H7 (cell line): ENCODE data around the gene ZEB2. TPM values are rescaled to one million over a fixed set of nuclear protein-coding genes. Genes with fewer than 3 reads are reported as not detected.
A peak's percentile ranks its signal among the peaks of the same experiment; 100 is the strongest.

Experiments
- DNase-seq: peaks from one replicate; pipeline ENCODE4 v3.0.0; 2012
- H3K27me3 ChIP-seq: 2 replicates; pipeline ENCODE4 v1.6.0; 2011; ENCODE audit warnings: mild to moderate bottlenecking, low read length; ENCODE audit not compliant: control insufficient read depth, insufficient read depth
- H3K36me3 ChIP-seq: replicated peaks from 2 replicates; pipeline ENCODE4 v1.5.1; 2011; ENCODE audit warnings: low read length; ENCODE audit not compliant: control insufficient read depth, insufficient read depth
- H3K4me3 ChIP-seq: 2 replicates; pipeline ENCODE4 v1.5.1; 2011; ENCODE audit warnings: low read depth, mild to moderate bottlenecking, control low read depth, low read length, moderate library complexity; ENCODE audit not compliant: insufficient read depth
- total RNA-seq: library from RNA; depleted of rRNA; stranded (reverse); fragments of >200 nt; shearing (Covaris generic); gene quantifications from 2 replicates; pipeline ENCODE4 v1.2.3, GENCODE V29; 2014

Gene ZEB2
- total RNA-seq, 1 experiment from 2014 or later = 6.3 TPM

DNA sequence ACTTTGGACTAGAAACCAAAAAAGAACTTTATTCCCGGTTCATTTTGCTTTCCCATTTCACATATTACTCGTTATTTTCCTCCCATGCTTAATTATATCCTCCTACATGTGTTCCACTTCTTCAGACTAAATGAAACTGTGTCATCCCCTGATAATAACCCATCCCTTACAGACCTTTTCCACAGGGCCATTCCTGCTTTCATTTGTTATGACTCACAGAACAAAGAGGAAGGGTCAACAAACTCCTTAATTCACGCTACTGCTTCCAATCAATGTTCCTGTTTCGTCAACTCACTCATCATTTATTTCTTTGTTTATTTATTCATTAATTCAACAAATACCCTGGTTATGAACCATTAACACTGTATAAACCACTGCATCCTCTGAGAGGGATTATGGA lies 104.5 kb downstream of the ZEB2 start:
- no peak for DNase-seq
- no peak overlapping the region for H3K4me3 ChIP-seq
- no peaks in the 10 kb centered on the region for H3K36me3 ChIP-seq
- H3K27me3 ChIP-seq = no peaks in the 10 kb centered on the region

DNA sequence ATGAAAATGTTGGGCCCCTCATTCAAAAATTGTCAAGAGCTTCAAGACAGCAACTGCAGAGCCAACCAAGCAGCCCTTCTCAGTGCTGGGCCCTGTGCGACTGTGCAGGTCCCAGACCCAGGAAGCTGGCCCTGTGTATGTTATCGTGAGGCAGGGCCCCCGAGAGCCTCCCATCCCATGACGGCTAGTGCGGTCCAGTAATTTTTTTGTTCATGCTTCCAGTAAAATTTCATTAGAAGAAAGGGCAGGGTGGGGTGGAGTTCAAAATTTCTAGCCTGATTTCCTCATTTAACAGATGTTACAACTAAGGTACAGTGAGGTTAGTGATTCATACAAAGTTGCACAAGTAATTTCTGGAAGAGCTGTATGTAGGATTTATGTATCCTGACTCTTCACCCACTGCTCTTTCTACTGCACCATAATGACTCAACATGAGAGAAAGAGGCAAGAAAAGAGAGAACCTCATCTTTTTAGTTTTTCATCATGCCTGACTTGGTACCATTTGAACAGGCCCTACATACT lies 105.5 kb downstream of the ZEB2 start:
- H3K27me3 ChIP-seq = no peaks in the 10 kb centered on the region

DNA sequence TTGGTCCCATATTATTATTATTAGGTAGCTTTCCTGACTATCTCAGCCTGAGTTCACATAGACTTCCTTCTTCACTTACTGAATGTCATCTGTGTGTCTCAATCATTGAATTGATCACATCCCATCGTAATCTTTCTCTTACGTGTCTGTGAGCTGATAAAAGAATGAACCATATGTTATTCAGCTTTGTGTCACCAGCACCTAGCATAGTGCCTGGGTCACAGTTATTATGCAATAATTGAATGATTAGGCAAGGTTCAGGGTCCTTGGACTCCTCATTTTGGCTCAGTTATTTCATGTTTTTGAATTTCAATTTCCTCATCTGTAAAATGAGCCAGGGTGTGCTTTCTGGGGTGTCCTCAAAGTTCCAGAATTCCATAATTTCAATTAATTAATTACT lies 107.2 kb downstream of the ZEB2 start:
- no peak for DNase-seq
- H3K36me3 ChIP-seq = no peaks in the 10 kb centered on the region
- no peak overlapping the region for H3K4me3 ChIP-seq
- no peaks in the 10 kb centered on the region for H3K27me3 ChIP-seq

More for the DNA sequence above, 105.5 kb downstream of the ZEB2 start:
- Histone ChIP-seq H3K4me3 (no peak overlapping the region), H3K36me3 (no peaks in the 10 kb centered on the region)
- DNase-seq = no peak

DNA sequence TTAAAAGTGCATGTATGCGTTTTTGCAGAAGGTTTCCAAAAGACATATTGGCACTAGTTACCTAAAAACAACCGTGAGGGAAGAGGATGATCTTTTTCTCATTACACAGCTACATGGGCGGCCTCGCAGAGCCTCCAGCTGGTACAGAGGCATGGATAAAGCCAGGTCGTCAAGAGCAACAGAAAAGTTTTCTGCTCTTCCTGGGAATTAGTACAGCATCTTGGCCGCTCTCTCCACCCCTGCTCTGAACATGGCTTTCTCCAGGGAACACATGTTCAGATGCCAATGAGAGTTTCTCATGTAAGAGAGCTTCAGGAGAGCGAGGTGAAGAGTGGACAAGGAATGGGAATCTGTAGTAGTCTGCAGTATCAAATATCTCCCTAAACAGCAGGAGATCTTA lies 108.4 kb downstream of the ZEB2 start:
- H3K4me3 ChIP-seq = no peak overlapping the region
- DNase-seq = no peak
- H3K36me3 ChIP-seq = no peaks in the 10 kb centered on the region
- H3K27me3 ChIP-seq = no peaks in the 10 kb centered on the region

DNA sequence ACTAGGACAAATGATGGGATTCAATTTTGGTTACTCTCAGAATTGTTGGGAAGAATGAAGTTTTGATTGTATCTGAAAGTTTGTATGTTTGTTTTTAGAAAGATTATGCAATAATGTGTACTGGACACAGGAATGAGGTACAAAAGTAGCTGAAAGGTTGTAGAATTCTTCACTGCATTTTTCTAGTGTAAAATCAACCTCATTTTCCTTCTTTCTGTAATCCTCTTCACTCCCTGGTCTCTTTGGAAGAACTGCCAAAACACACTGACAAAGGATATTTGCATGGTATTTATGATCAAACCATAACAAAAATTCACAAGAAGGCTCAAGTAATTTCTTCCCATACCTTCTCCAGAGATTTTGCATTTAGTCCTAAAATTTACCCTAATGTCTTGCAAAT lies 110.7 kb downstream of the ZEB2 start:
- Histone ChIP-seq H3K27me3 (no peaks in the 10 kb centered on the region), H3K4me3 (no peak overlapping the region), H3K36me3 (no peaks in the 10 kb centered on the region)
- DNase-seq = no peak

DNA sequence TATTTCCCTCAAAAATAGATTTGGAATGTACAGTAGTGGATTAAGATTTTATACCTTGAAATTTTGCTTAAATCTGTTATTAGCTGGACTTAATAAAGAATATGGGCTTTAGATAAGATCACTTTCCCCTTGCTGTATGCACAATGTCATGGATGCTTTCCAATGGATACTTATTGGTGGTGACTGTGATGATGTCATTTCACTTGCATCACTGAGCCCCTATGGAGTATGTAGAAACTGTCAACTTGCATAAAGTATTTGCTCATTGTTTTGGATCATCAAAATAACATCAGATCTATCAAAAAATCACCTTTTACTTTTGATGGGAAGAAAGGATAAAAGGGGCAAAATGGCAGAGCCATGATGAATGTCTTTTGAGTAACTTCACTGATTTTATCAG lies 112.7 kb downstream of the ZEB2 start:
- H3K27me3 ChIP-seq = no peaks in the 10 kb centered on the region
- H3K4me3 ChIP-seq = no peak overlapping the region
- no peaks in the 10 kb centered on the region for H3K36me3 ChIP-seq
- DNase-seq = no peak

DNA sequence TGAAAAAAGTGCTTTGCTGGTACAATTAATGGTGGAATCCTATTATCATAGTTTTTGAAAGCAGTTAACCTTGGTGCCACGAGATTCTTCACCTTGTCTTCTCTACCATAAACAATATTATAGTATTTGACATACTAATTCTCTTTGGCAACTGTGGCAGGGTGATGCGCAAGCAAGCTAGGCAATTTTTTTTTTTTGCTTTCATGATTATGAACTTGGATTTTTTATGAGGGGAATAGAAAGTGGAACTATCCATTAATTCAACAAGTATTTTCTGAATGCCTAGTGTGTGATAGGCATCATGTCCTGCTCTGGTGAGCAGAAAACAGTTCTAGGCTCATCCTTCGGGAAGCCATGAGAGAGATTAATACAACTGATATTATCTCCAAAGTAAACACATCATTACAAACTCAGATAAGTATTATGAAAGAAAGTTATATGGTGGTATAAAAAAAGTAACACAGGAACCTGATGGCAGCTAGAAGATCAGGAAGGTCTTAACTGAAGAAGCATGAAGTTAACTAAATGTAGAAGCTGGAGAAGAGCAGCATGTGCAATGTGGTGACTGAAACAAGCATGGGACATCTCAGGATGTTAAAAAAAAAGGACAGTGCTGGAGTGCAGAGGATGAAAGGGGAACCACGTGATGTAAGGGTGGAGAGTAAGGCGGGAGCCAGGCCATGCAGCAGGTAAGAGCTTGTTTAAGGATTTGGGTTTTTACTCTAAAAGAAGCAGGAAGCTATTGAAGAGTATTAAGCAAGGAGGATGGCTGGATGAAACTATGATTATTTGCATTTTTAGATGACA lies 113.7 kb downstream of the ZEB2 start:
- no peak for DNase-seq
- Histone ChIP-seq H3K27me3 (no peaks in the 10 kb centered on the region), H3K36me3 (no peaks in the 10 kb centered on the region), H3K4me3 (no peak overlapping the region)

DNA sequence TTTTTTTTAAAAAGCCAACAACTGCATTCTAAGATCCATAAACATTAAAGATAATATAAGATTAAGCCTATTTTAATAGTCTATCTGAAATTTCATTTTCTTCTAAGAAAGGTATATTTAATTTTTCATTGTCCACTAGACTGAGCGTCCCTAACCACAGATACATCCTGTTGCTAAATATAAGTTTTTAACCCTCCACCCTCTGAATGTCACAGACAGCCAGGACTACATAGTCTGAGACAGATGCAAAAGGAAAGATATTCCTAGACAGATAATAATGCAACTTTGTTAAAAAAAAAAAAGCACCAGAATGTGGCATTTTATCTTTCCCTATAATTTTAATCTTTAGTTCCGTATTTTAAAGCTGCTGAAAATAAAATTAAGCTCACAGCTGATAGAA lies 114.6 kb downstream of the ZEB2 start:
- DNase-seq = no peak
- Histone ChIP-seq H3K4me3 (no peak overlapping the region), H3K36me3 (no peaks in the 10 kb centered on the region), H3K27me3 (no peaks in the 10 kb centered on the region)

DNA sequence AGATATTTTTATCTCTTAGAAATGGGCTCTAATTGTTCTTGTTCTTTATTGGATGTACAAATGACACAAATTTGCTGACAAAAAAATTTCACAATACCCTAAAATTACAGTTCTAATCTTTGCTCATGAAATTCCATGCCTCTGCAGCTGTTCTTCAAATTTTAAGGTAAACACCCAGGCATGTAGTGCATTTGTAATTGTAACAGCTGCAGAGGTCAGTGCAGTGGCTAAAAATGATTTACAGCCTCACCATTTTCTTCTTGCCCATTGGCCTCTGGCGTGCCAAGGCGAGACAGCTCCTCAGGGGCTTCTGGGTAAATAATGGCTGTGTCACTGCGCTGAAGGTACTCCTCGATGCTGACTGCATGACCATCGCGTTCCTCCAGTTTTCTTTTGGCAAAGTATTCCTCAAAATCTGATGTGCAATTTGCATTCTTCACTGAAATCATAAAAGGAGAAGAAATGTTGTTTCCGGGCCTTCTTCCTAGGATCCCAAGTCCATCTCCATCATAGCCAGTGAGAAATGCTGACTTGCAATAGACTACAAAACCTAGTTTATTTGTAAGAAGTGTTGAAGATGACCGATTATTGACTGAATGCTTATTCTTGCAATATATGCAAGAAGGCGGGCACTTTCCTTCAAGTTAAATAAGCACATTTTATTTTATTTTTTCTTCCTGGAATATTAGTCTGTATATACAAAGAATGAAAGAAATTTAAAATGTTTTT lies 115.2 kb downstream of the ZEB2 start:
- H3K27me3 ChIP-seq = no peaks in the 10 kb centered on the region
- no peak overlapping the region for H3K4me3 ChIP-seq
- no peak for DNase-seq
- no peaks in the 10 kb centered on the region for H3K36me3 ChIP-seq

DNA sequence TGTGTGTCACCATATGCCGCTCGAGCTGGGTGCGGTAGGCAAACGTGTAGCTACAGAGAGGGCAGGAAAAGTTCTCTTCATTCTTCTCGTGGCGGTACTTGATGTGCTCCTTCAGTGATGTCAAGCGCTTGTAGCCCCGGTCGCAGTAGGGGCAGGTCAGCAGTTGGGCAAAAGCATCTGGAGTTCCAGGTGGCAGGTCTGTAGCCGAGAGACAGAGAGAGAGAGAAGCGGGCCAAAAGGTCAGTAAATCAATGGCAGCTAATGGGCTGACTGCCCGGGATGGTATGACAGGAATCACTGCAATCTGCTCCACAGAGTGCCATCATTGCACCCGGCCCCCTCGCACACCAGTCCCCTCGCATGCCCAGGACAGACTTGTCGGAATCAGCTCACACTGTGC lies 116.0 kb downstream of the ZEB2 start:
- H3K4me3 ChIP-seq = no peak overlapping the region
- H3K27me3 ChIP-seq = no peaks in the 10 kb centered on the region
- no peaks in the 10 kb centered on the region for H3K36me3 ChIP-seq
- no peak for DNase-seq

DNA sequence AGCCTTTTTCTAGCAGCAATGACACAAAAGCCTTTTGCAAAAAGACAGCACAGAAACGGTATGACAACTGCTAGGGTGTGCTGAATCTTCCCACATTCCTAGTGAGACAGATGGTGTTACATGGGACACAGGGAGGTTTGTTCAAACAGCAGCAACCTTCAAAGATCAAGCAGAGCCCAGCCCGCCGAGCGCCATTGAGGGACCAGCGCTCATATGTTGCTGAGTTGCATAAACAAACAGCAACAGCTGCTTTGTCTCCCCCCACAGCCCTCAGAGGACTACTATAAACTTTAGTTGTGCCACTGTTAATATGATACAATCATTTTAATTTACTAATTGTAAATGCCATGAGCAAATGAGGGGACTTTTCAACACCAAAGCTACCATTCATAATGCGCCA lies 117.7 kb downstream of the ZEB2 start:
- H3K4me3 ChIP-seq = no peak overlapping the region
- H3K27me3 ChIP-seq = no peaks in the 10 kb centered on the region
- no peaks in the 10 kb centered on the region for H3K36me3 ChIP-seq
- no peak for DNase-seq

DNA sequence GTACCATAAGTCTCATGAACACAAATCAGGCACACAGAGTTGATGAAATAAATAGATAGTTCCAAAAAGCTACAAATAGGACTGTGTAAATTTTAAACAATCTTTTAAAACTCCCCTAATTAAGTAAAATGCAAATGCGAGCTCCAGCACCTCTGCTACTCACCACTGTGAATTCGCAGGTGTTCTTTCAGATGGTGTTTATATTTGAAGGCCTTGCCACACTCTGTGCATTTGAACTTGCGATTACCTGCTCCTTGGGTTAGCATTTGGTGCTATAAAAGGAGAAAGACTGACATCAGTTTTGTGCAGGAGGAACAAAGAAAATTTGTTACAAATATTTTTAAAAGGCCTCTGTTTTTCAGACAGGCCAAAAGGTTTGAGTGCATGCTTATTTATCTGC lies 118.9 kb downstream of the ZEB2 start:
- DNase-seq = no peak
- Histone ChIP-seq H3K4me3 (no peak overlapping the region), H3K27me3 (no peaks in the 10 kb centered on the region), H3K36me3 (no peaks in the 10 kb centered on the region)

DNA sequence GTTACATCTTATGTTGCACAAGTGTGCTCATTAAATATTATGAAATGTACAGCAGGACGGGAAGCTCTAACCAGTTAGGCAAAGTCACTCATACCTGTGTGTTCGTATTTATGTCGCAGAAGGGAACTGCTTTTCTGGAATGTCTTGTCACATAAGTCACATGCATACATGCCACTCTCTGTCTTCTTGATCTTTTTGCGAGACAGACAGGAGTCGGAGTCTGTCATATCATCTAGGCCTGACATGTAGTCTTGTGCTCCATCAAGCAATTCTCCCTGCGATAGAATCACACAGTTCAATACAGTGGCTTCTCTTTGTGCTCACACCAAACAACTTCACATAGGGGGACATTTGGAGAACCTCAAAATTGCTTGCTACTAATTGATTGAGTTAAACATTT lies 123.6 kb downstream of the ZEB2 start:
- no peaks in the 10 kb centered on the region for H3K36me3 ChIP-seq
- no peak overlapping the region for H3K4me3 ChIP-seq
- no peak for DNase-seq
- no peaks in the 10 kb centered on the region for H3K27me3 ChIP-seq

DNA sequence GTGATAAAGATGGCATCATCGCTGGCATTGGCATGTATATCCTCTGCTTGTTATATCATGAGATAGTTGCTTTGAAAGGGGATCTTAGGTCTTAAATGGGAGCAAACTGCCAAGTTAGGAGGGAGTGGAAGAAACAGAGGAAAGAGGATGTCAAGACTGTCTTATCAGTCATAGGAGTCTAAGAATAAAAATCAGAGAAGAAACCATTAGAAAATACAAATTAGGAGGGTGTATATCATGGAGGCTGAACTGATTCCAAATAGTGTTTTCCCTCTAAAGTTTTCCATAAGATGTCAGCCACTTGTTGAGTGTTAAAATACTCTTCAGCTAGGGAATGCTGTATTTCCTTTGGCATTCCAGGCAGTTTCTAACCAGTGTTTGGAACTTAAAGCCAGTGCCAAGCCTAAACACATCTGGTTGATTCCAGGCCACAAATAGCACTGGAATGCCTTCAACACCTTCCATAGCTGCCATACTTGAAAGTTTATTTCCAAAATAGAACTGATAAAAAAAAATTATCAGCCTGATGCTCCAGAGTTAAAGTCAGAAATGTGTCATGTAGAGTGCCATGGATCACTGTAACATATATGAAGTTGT lies 129.4 kb downstream of the ZEB2 start:
- Histone ChIP-seq H3K4me3 (no peak overlapping the region), H3K36me3 (no peaks in the 10 kb centered on the region)
- no peak for DNase-seq

DNA sequence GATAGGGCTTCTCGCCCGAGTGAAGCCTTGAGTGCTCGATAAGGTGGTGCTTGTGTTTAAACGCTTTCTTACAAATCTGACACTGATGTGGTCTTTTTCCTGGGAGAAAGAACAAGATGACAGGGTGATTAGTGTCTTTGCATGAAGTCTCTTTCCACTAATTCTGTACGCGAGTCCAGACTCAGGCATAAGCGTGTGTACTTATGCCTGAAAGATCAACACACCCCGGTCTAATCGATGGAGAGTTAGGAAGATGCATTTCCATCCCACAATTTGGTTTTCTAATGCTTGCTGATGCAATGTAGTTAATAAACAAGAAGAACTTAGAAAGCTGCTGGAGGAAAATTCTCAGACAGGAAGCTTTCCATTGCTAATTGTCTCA lies 130.0 kb downstream of the ZEB2 start:
- DNase-seq = no peak
- no peaks in the 10 kb centered on the region for H3K36me3 ChIP-seq
- H3K27me3 ChIP-seq = peaks cover 19% of the 10 kb centered on the region; the same call in 1 of the 2 replicates
- H3K4me3 ChIP-seq = peak overlapping the region; percentile 34; the same call in 1 of the 2 replicates

More for the DNA sequence above, 129.4 kb downstream of the ZEB2 start:
- H3K27me3 ChIP-seq = peaks cover 19% of the 10 kb centered on the region; the same call in 1 of the 2 replicates
